Forelimb muscle (tissue), 1 donor: ENCODE measurements around the gene CPVL. TPM values are rescaled to one million over a fixed set of nuclear protein-coding genes. Genes with fewer than 3 reads are reported as not detected.

Experiments
- DNase-seq: peaks from one replicate; pipeline ENCODE4 v3.0.0-alpha.2; 2013; ENCODE audit warnings: low read depth
- polyA plus RNA-seq: library from polyadenylated mRNA; unstranded; fragments of 120-200 nt; gene quantifications from one replicate; pipeline ENCODE4 v1.2.1, GENCODE V29; 2013; ENCODE audit not compliant: insufficient read length

CPVL gene
- polyA plus RNA-seq, 1 donor: 33.8 TPM

DNA sequence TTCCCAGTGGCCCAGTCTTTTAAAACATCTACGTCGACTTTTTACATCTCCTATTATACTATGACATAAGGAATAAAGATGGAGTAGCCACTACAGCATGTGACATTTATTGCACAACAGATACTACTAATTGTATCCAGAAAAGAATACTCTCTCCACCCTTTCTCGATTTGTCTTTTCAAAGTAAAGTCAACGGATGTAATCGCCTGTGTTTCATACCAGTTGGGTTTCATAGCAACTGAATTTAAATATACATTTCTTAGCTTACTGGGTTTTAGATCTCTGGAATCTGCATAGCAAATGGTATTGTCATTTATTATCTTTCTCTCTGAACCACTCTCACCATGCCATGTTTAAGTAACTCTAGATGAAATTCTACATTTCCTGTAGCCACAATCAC, 101.8 kb downstream of the CPVL start:
- no peak for DNase-seq

DNA sequence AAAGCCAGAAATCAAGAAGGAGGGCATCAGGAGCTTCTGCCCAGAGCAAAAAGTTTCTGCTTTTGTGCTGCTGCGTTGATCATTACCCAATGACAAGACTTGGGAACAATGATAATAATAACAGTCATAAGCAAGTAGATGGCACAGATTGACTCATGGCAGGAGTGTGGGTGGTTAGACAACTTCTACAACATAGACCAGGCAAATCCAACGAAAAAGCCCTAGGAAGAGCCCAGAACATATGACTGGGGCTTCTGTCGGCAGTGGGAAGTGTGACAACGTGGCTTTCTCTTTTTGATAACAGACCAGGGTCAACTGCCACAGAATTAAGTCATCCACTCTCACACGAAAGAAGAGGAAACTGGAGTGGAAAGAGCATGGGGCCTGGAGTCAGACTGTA, 102.8 kb downstream of the CPVL start:
- no peak for DNase-seq

DNA sequence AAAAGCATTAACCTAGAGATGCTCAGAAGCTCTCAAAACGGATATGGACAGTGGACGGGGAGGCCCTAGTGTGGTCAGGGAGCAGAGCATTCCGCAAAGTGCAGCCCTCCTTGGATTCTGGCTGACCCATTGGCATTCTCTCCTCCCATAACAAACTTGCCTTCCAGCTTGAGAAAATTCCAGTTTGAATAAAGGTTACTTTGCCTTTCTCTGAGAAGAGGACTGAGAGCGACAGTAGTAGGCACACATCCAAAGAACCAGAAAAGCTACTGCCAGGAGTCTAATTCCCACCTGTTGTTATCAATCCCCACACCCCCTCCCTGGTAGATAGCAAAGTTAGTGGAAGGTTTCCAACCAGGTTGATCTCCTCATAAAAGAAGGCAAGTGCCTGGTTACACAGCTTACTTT, 103.5 kb downstream of the CPVL start:
- DNase-seq: no peak

DNA sequence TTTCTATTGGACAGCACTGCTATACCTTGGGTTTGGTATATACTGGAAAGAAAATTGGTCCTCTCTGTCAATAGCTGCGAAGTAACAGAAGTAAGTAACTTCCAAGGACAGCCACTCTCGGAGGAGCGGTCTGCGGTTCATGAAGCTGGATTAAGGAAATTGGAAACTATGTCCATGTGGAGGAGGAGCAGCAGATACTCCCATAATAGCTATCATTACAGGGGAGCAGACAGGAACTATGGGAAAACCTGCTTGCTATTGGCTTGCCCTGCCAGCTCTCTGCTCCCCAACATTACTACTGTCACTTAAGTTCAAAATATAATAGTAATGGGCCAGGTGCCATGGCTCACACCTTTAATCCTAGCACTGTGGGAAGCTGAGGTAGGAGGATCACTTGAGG, 104.3 kb downstream of the CPVL start:
- no peak for DNase-seq

DNA sequence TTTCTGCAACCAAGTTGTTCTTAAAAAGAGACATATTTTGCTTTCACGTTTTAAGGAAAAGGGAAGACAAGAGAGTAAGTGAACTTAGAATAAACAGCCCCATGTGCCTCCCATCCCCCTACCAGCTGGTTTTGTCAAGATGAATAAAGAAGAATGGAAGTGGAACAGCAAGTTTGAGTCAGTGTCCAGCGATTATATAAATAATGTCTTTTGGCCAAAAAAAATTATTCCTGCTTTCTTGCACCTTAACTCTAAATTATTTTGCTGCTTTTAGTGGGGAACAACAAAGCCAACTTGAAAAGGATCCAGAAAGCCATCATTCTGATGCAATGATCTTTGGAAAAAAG, 105.8 kb downstream of the CPVL start:
- peak; percentile 64 for DNase-seq

DNA sequence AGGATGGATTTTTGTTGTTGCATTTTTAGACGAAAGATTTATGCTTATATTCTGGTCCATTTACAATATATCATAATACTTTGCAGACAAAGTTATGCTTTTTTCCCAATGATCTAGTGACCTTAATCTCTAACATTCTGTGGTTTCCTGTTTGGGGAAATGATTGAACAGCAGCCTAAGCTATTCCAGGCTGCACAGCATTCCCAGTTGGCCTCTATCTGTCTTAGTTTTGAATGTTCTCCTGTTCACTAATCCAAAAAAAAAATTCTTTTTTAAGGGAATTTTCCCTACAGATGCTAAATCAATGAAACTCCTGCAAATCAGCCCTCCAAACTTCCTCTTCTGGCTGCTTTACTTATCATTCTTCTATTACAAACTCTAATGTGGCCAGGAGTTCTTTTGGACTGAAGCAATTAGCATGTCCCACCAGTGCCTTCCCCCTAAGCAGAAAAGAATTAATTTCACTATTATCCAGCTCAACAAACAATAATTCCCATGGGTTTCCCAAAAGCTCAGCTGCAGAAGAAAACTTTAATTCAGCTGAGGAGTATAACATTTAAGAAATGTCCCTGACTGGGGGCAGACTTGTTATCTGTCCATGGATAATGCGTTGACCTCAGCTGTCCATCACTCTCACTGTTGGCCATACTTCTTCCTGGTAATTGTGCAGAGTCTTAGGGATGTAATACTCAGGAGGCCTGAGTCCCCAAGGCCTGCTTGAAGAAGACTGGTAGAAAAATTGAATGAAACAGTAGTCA, 106.3 kb downstream of the CPVL start:
- peak; percentile 76 for DNase-seq

DNA sequence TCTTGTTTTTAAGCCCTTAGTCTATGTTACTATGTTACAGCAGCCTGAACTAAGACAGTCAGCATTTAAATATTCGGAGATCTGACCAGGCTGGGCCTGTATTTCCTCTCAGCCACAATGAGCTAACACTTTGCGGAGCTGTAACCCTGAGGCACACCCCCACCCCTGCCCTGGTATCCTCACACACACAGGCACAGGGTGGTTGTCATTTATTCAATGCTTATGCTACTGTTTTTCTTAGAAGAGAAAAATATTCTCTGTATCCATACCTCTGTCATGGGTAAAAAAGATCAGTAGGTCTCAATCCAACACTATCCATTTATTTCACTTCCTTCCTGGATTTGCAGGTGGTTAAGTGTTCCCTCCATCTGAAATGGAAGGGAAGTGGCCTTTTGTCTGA, 107.9 kb downstream of the CPVL start:
- no peak for DNase-seq

DNA sequence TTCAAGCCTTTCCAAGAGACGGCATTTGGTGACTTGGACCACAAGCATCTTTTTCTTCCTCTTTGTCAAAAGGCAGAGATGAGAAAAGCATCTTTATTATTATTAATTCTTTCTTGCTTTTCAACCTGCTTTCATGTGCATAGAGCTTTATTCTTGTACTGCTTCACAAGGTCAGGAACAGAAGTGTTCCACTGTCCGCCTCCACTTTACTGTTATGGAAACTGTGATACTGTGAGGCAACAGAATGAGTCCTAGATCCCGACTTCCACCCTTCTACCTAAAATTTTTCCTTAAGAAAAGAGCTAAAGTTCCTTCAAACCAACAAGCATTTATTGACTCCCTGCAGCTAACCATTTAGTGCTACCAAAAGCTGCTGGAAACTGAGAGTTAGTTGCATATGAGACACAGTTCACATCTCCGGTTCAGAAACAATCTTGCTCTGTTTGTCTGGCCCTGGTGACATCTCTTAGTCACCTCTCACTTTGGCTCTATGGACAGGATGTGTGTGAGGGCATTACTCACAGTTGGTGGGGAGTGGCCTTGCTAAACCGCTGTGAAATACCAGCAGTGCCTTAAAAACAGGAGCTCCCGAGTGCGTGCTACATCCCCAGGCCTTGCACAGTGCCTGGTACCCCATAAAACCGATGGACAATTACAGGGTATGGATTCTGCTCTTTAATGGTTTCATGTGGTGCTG, 111.1 kb downstream of the CPVL start:
- DNase-seq: no peak

DNA sequence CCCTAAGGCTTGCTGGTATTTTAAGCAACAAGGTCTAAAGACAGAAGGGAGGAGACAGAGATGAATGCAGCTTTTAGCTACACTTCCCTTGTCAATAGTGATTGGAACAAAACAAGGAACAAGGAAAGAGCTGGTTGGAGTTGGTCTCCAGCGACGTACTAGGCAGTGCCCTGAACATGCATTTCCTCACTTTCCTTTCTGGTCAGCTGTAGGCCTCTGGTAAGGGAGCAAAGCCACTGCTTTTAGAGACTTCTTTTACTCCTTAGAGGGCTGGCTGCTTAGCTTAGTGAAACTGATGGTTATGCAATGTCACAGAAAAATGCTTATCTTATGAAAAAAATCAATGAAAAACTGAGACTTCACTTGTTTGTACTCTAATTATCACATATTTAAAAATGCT, 112.8 kb downstream of the CPVL start:
- no peak for DNase-seq

DNA sequence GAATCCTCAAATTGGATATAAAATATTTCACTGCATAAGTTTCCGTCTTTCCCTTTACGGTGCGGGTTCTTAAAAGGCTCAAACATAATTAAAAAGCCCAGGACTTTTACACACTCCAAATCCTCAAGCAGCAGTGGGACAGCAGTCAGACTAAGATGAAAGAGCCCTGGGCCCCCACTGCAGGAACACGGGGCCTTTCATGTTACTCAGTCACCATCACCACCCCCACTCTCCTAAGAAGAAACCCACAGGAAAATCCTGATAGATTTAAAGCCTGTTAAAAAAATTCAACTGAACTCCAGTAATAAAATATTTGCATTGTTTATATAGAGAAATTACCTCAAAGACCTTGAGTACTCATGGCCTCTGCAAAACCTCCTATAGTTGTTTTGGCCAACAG, 114.2 kb downstream of the CPVL start:
- DNase-seq: no peak

DNA sequence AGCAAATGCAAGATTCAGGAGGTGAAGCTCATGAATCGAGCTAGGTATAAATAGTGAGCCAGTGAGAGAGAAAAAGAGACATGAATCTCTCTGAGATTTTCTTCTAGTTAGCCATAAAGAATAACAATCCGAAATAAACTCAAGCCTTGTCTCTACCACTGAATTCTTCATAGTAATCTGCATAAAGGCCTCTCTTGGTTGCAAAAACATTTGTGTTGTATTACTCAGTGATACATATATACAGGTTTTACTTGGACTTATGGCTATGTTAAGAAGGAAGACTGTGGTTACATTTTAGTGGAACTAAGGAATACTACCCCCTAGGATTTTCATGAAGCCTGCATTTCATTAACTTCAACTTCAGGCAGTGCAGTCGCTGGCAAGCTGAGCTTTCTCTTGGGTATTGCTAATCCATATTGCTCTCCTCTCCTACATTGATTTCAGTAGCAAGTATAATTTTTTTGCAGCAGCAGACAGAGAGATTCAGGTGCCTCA, 115.5 kb downstream of the CPVL start:
- DNase-seq: no peak

DNA sequence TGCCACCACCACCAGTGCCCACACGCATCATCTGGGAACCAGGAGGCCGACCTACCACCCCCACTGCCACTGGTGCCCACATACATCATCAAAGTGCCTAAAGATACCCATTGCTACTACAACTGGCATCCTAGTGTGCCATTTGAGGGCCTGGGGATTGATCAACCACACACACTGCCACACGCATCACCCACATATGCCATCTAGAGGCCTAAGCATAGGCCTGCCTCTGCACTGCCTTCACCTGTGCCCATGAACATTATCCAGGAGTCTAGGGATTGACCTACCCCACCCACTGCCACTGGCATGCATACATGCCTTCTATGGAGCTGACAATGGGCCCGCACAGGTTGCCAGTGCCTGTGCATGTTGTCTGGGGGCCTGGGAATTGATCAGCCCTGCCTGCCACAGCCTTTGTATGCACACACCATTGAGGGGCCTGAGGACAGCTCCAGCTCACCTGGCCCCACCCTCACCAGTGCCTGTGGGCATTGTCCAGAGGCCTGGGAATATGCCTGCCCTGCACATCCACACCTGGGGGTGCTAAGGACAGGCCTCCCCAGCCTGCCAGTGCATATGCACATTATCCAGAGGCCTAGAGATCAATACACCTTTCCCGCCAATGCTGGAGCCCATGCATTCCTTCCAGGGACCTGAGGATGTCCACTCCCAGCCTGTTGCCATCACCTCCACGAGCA, 123.9 kb downstream of the CPVL start:
- no peak for DNase-seq

DNA sequence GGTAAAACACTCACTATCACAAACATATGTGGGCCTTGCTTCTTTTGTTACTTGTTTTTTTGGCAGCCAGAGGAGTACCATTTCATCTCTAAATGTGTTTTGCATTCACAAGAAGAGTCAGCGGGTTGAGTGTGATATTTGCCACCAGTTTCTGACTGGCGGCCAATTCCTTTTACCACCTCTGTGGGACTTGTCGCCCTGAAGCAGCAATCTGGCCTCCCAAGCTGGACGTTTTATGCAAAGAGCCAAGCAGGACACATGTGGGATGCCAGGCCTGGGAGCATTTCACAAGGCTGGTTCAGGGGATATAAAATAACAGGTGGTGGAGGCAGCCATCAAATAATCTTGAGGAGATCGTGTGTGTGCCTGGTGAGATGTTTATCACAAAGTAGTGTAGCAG, 126.4 kb downstream of the CPVL start:
- DNase-seq: no peak

DNA sequence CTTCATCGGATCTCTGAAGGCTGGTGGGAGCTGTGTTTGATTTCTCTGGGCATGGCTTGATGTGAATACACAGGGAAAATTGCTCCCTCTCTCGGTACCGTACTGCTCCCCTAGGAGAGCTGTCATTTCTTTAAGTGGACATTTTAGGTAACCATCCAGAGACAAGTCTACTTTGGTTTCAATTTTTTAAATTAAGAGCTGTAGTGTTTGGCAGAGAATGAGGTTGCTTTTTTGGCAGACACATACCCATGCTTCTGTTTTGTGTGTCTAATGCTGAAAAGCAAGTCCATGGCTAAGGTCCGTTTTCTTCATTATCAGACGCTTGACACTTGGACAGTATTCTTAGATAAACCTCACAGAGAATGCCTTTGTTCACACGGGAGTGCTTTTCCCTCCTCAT, 127.0 kb downstream of the CPVL start:
- no peak for DNase-seq

DNA sequence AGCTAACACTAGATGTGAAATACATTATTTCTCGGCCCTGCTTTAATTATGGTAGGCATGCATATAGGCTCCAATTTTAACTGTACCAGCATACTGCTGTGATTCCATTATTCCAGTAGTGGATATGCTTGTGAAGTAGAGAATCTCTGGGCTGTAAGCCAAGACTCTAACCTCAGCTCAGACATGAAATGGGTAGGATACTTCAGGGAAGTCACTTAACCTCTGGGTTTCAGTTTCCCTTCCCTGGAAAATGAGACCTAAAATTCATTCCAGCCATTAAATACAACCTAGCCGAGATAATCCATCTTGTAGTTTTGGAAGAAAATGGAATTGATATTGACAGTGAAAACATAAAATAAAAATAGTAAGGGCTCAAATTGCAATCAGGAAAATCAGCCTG, 128.6 kb downstream of the CPVL start:
- DNase-seq: no peak

DNA sequence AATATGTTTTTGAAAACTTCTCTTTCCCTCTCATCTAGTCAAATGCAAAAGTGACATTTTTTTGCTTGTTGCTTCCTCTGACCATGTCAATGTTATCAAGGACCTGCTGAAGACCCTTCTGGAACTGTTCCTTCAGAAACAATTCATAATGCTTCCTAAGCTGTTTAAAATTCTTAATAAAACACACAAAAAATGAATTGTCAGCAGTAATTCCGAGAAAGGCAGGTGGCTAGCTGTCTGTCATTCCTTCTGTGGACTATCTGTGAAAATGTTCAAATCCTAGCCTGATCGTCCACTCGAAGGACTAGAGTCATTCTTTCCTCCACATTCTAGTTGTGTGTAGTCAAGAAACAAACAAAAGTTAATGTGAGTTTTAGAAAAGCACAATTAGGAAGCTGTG, 131.6 kb downstream of the CPVL start:
- DNase-seq: no peak

DNA sequence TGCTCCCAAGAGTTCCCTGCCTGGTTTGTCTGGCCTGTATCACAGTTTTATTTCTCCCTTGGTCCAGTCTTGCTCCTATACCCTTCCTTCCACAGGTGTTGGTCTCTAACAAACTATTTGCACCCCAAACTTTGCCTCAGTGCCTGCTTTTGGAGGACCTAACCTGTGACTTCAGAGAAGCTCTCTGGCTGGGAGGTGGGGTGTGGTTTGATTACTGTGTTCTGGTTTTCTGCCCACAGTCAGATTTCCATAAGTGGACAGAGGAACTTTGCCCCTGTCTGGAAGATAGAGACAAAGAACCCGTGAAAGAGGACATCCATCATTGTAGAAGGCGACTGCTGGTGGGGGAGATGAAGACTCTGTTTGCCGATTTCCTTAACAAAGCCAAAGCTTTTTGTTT, 132.4 kb downstream of the CPVL start:
- no peak for DNase-seq

DNA sequence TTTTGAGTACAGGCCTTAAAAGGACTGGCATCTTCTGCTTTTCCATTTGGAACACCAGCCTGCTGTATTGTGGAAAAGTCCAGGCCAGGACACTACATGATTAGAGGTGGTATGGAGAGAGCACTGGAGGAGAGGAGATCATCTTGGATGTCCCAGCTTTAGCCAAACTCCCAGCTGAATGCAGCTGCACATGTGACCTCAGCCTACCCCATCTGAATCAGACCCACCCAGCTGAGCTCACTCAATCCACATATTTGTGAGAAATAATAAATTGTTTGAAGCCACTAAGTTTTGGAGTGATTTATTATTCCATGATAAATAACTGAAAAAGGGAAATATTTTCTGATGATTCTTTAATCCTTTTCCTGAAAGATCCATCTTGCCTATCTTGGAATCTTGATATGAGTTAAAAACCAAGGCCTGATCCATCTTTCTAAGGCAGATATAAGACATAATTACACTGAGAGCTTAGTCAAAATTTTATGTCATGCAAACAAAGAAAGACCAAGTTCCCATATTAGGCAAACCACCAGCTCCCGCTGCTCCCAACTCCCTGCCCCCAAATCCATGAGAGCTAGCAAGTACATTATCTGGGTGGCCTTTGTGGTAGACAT, 133.1 kb downstream of the CPVL start:
- DNase-seq: no peak

DNA sequence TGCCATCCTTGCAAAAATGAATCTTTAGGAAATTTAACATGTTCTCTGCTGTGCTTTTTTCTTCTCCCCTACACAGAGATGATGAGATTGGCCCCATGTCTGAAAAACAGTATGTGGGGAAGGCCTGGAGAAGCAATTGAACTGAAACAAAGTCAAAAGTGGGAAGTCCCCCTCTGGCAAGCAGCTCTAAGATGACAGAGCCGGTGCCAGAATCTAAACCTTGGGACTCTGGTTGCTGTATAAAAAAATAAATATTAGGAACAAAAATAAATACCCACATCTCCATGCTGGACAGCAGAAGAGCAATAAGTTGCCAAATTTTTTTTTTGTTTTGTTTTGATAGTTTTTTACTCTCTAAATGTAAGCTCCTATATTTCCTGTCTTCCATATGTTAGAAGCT, 136.4 kb downstream of the CPVL start:
- DNase-seq: no peak

DNA sequence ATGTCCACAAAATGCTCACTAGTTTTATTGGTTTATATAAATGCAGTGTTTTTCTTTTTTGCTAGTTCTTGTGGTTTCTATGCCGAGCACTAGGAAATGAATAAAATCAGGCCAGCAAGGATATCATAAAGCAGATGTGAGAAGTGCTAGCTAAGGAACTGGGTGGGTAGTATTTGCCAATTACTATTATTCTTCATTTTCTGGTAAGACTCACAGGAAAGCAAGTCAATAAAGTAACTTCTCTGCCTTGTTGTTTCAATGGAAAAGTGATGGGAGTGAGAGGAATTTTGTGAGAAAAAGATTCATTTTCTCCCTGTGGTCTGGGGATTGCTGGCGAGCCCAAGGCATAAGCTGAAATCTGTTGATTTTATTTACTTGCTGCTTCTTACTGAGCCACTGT, 137.7 kb downstream of the CPVL start:
- DNase-seq: no peak

DNA sequence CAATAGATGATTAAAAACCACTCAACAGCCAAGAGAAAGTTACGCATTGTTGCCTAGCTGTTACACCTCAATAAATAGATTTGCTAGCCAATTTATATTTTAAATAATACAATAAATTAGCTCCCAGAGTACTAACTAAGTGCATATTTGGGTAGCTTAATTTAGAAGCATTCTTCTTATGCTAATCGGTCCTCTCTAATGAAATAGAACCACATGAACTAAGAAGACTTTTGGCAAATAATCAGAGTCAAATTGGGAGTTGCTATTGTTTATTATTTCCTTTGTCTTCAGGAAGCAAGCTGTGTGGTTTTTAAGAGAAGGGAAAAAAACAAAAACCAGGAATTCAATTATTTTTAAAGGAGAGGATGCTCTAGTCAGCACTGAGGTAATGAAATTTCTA, 139.2 kb downstream of the CPVL start:
- DNase-seq: no peak

DNA sequence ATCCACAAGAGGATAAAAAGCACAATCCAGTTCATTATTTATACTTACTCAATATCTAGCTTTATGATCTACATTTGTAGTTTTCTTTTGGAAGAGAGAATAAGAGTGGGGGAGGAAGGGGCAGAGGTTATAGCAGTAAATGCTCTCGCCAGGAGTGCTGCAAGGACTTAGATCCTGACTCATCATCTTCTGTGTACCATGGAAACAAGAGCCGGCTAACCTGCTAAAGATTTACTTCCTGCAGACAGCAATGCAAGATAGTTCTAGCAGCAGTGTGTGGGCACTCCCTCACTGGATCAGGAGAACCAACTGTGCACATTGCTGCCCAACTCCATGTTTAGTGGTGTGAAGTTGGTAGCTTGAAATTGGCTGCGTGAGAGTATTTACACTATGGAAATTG, 140.5 kb downstream of the CPVL start:
- no peak for DNase-seq

DNA sequence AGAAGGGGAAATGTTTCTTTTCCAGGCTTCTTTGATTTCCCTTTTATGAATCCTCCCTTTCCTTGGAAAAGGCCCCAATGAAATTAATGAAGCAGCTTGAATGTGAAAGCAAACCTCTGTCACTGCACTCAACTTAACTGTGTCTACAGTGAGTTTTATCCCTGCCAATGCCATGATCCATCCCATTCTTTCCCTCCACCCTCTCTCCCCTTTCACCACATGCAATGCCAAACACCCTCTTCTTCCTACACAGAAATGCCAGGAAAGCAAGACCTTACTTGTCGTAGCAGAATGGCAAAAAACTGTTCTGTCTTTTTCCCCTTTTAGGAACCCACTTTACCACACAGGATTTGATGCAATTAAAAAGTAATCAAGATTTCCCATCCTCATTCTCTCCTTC, 140.9 kb downstream of the CPVL start:
- no peak for DNase-seq
